HG02623 (cell line): ENCODE data around the gene NOX4.
"Not testable (repeated sequence)": the region's sequence is repeated elsewhere in the genome, so short reads cannot be mapped to it uniquely, and the experiment has no call there.

ENCODE experiments used
- ATAC-seq: cut with Tn5 transposase; IDR thresholded peaks from one replicate; pipeline ENCODE4 v1.9.1; 2021; ENCODE audit warnings: moderate library complexity; ENCODE audit not compliant: unreplicated experiment

The NOX4 gene

GRCh38 chr11:89310607-89311006 is 180.6 kb downstream of the NOX4 start:
- not testable (repeated sequence) for ATAC-seq

- not testable (repeated sequence) for ATAC-seq
Measured at GRCh38 chr11:89309321-89309985, 181.7 kb downstream of the NOX4 start.

- not testable (repeated sequence) for ATAC-seq
Measured at GRCh38 chr11:89308272-89308671, 182.9 kb downstream of the NOX4 start.

- ATAC-seq = not testable (repeated sequence)
Measured at GRCh38 chr11:89303029-89303428, 188.1 kb downstream of the NOX4 start.

GRCh38 chr11:89295023-89295422 is 196.2 kb downstream of the NOX4 start:
- not testable (repeated sequence) for ATAC-seq

- ATAC-seq = no peak
Measured at GRCh38 chr11:89293965-89294679, 197.1 kb downstream of the NOX4 start.

GRCh38 chr11:89288004-89288403 is 203.2 kb downstream of the NOX4 start:
- ATAC-seq = not testable (repeated sequence)

- ATAC-seq = not testable (repeated sequence)
Measured at GRCh38 chr11:89286601-89287000, 204.6 kb downstream of the NOX4 start.

GRCh38 chr11:89281032-89281677 is 210.0 kb downstream of the NOX4 start:
- not testable (repeated sequence) for ATAC-seq

GRCh38 chr11:89279176-89279575 is 212.0 kb downstream of the NOX4 start:
- no peak for ATAC-seq

- no peak for ATAC-seq
Measured at GRCh38 chr11:89275966-89276365, 215.2 kb downstream of the NOX4 start.
